Activated CD4-positive, alpha-beta T cell treated with anti-CD3 and anti-CD28 coated beads, Interleukin-10, Interleukin-2, amounts not matched to agents 100 ng/mL and 50 ng/mL, durations not matched to agents 16 hours and 8 hours (primary cell): ENCODE results near the gene ATP6V1C2.
"Not testable (repeated sequence)": the region's sequence is repeated elsewhere in the genome, so short reads cannot be mapped to it uniquely, and the experiment has no call there.

ENCODE experiments used
- DNase-seq: peaks from one replicate; pipeline ENCODE4 v3.0.0-alpha.2; 2020

ATP6V1C2 gene

GRCh38 chr2:10817413-10817812 is 96.0 kb downstream of the ATP6V1C2 start:
- DNase-seq: peak; percentile 12

- not testable (repeated sequence) for DNase-seq
These were observed 96.9 kb downstream of the ATP6V1C2 start for GRCh38 chr2:10818305-10818704.

GRCh38 chr2:10818984-10819383 is 97.6 kb downstream of the ATP6V1C2 start:
- no peak for DNase-seq

GRCh38 chr2:10819714-10820314 is 98.4 kb downstream of the ATP6V1C2 start:
- no peak for DNase-seq

GRCh38 chr2:10820562-10820961 is 99.1 kb downstream of the ATP6V1C2 start:
- no peak for DNase-seq

- no peak for DNase-seq
These were observed 99.7 kb downstream of the ATP6V1C2 start for GRCh38 chr2:10820978-10821695.

GRCh38 chr2:10824191-10824590 is 102.8 kb downstream of the ATP6V1C2 start:
- DNase-seq: no peak

- no peak for DNase-seq
These were observed 104.6 kb downstream of the ATP6V1C2 start for GRCh38 chr2:10826026-10826425.

- DNase-seq: no peak
These were observed 105.2 kb downstream of the ATP6V1C2 start for GRCh38 chr2:10826625-10827024.

- no peak for DNase-seq
These were observed 106.9 kb downstream of the ATP6V1C2 start for GRCh38 chr2:10828346-10828745.

GRCh38 chr2:10829299-10829698 is 107.9 kb downstream of the ATP6V1C2 start:
- no peak for DNase-seq

GRCh38 chr2:10830203-10830602 is 108.8 kb downstream of the ATP6V1C2 start:
- no peak for DNase-seq

GRCh38 chr2:10830641-10831399 is 109.4 kb downstream of the ATP6V1C2 start:
- no peak for DNase-seq

- DNase-seq: no peak
These were observed 110.1 kb downstream of the ATP6V1C2 start for GRCh38 chr2:10831400-10831985.

GRCh38 chr2:10832203-10832936 is 110.9 kb downstream of the ATP6V1C2 start:
- peak; percentile 83 for DNase-seq

GRCh38 chr2:10833021-10833420 is 111.6 kb downstream of the ATP6V1C2 start:
- DNase-seq: no peak

- no peak for DNase-seq
These were observed 112.7 kb downstream of the ATP6V1C2 start for GRCh38 chr2:10834068-10834655.
